HEK293T (cell line): ENCODE results near the gene CNOT9.
"Not testable (repeated sequence)": the region's sequence is repeated elsewhere in the genome, so short reads cannot be mapped to it uniquely, and the experiment has no call there.

ENCODE experiments used
- CTCF ChIA-PET: fragments of 350-600 bp; formaldehyde crosslinking; extraction: SDS; loops from one replicate; lab custom pipeline; 2021; ENCODE audit warnings: antibody characterized with exemption, inconsistent platforms; lab: Yijun Ruan, JAX
- POLR2A ChIA-PET: fragments of 350-600 bp; formaldehyde crosslinking; extraction: SDS; loops from one replicate; lab custom pipeline; 2020; ENCODE audit warnings: antibody characterized with exemption, inconsistent platforms; lab: Yijun Ruan, JAX
- DNase-seq: peaks from one replicate; pipeline ENCODE4 v3.0.0; 2012; ENCODE audit warnings: mixed read lengths; ENCODE audit errors: extremely low spot score
- ARNT ChIP-seq: fragments of 450-650 bp; IDR thresholded peaks from 2 replicates; pipeline ENCODE4 v1.6.1; 2017; ENCODE audit warnings: mild to moderate bottlenecking
- BHLHE40 ChIP-seq: fragments of 450-650 bp; IDR thresholded peaks from 2 replicates; pipeline ENCODE4 v1.6.1; 2016; ENCODE audit warnings: mild to moderate bottlenecking, moderate library complexity, borderline replicate concordance
- CTBP1 ChIP-seq: fragments of 450-650 bp; IDR thresholded peaks from 2 replicates; pipeline ENCODE4 v1.6.1; 2016; ENCODE audit warnings: borderline replicate concordance
- ELF4 ChIP-seq: fragments of 450-650 bp; IDR thresholded peaks from 2 replicates; pipeline ENCODE4 v1.6.1; 2017; ENCODE audit warnings: antibody characterized with exemption
- FOXA1 ChIP-seq: fragments of 450-650 bp; IDR thresholded peaks from 2 replicates; pipeline ENCODE4 v1.6.1; 2016; ENCODE audit warnings: mild to moderate bottlenecking
- FOXK2 ChIP-seq: fragments of 450-650 bp; IDR thresholded peaks from 2 replicates; pipeline ENCODE4 v1.6.1; 2016; ENCODE audit warnings: mild to moderate bottlenecking
- FOXM1 ChIP-seq: fragments of 450-650 bp; IDR thresholded peaks from 2 replicates; pipeline ENCODE4 v1.6.1; 2017; ENCODE audit warnings: mild to moderate bottlenecking, borderline replicate concordance
- HDGF ChIP-seq: fragments of 450-650 bp; IDR thresholded peaks from 2 replicates; pipeline ENCODE4 v1.6.1; 2017; ENCODE audit warnings: antibody characterized with exemption, borderline replicate concordance
- L3MBTL2 ChIP-seq: fragments of 450-650 bp; conservative IDR thresholded peaks from 2 replicates; pipeline ENCODE4 v1.6.1; 2016; ENCODE audit warnings: mild to moderate bottlenecking
- LEF1 ChIP-seq: fragments of 450-650 bp; IDR thresholded peaks from 2 replicates; pipeline ENCODE4 v1.6.1; 2017; ENCODE audit warnings: mild to moderate bottlenecking, borderline replicate concordance
- NFRKB ChIP-seq: fragments of 450-650 bp; IDR thresholded peaks from 2 replicates; pipeline ENCODE4 v1.6.1; 2016; ENCODE audit warnings: mild to moderate bottlenecking, moderate library complexity
- PKNOX1 ChIP-seq: fragments of 450-650 bp; IDR thresholded peaks from 2 replicates; pipeline ENCODE4 v1.6.1; 2016
- SP1 ChIP-seq: fragments of 450-650 bp; IDR thresholded peaks from 2 replicates; pipeline ENCODE4 v1.6.1; 2017
- SUZ12 ChIP-seq: fragments of 450-650 bp; IDR thresholded peaks from 2 replicates; pipeline ENCODE4 v1.6.1; 2016; ENCODE audit warnings: mild to moderate bottlenecking
- TARDBP ChIP-seq: fragments of 450-650 bp; IDR thresholded peaks from 2 replicates; pipeline ENCODE4 v1.6.1; 2016
- ZNF384 ChIP-seq: fragments of 450-650 bp; IDR thresholded peaks from 2 replicates; pipeline ENCODE4 v1.6.1; 2016

The CNOT9 gene

DNA sequence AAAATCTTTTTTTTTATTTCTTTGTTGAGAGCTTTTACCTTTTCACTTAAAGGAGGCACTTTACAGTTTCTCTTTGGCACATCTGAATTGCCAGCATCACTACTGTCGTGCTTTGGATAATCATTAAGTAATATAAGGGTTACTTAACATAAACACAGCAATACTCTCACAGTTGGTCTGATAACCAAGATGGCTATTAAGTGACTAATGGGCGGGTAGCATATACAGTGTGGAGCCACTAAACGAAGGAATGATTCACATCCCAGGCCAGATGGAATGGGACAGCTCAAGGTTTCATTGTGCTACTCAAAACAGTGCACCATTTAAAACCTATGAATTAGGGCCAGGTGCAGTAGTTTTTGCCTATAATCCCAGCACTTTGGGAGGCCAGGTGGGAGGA is 28.6 kb upstream of the CNOT9 start:
- DNase-seq: no peak
- TF ChIP-seq ELF4: no peak
- TF ChIP-seq LEF1: no peak
- CTCF ChIA-PET: no interaction called here
- POLR2A ChIA-PET: no interaction called here

GRCh38 chr2:218546012-218546411 is 22.6 kb upstream of the CNOT9 start:
- TF ChIP-seq TARDBP (no peak), ZNF384 (no peak), HDGF (no peak), LEF1 (no peak), FOXM1 (no peak), FOXK2 (no peak), PKNOX1 (no peak), NFRKB (no peak), ELF4 (no peak), SUZ12 (no peak), CTBP1 (no peak)
- POLR2A ChIA-PET: no interaction called here
- DNase-seq: no peak
- CTCF ChIA-PET: no interaction called here

DNA sequence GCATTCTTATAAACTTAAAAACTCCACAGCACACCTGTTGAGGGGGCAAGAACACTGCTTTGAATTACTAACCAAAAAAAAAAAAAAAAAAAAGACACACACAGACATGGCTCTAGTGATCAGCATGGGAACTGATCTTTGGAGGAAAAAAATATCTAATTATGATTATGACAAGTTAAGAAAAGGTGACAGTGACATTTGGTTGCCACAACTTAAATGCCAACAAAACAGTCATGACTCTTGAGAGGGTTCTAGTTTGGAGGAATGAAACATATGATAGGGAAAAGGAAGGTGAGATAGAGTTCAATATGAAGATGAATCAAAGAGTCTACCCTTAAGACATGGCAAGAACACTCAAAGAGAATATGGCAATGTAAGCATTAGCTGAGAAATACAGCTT is 21.1 kb upstream of the CNOT9 start:
- ChIA-PET POLR2A (no interaction called here), CTCF (no interaction called here)
- no peak for TF ChIP-seq TARDBP
- TF ChIP-seq FOXK2: no peak
- no peak for DNase-seq

- no peak for DNase-seq
- ChIA-PET POLR2A (no interaction called here), CTCF (no interaction called here)
- no peak for TF ChIP-seq TARDBP
- no peak for TF ChIP-seq ARNT
- no peak for TF ChIP-seq L3MBTL2
- no peak for TF ChIP-seq FOXK2
- TF ChIP-seq BHLHE40: no peak
- TF ChIP-seq SP1: no peak
- no peak for TF ChIP-seq CTBP1
- no peak for TF ChIP-seq ELF4
- no peak for TF ChIP-seq FOXM1
- no peak for TF ChIP-seq SUZ12
These were observed 20.7 kb upstream of the CNOT9 start for GRCh38 chr2:218547978-218548377.

DNA sequence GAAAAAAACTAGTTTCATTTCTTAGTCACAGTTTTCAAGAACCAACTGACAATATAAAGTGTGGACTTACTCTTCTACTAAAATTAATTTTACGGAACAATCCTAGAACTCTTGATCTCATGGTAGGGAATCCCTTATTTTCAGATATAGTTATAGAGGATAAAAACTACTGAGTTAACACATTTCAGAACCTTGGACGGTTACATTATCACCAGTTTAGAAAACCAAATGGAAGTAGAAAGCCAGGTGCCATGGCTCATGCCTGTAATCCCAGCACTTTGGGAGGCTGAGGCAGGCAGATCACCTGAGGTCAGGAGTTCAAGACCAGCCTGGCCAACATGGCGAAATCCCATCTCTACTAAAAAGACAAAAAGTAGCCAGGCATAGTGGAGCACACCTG is 14.4 kb upstream of the CNOT9 start:
- DNase-seq, CTCF ChIA-PET, POLR2A ChIA-PET: not testable (repeated sequence)

DNA sequence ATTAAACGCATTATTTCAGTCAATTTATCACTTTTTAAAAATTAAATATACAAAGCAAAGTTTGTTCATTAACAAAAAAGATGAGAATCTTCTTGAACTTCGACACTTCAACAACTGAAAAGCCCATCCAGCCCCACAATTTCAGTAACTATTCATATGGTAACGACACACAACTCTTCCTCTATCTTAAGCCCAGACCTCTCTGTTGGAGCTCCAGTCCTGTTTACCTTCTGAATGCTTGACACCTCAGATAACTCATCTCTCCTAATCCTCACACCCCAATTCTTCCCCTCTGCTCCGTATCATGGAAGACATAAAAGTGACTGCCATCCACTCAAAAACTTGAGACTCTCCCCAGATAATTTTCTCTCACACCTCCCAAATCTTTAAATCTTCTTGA is 13.1 kb upstream of the CNOT9 start:
- ChIA-PET CTCF (no interaction called here), POLR2A (interaction anchor here (0.8 kb wide), 1 partner anchor 13 kb away, joined by 3 read pairs; the partner anchor contains the start of gene USP37)
- TF ChIP-seq SUZ12 (no peak), TARDBP (no peak), FOXK2 (no peak), NFRKB (no peak), FOXM1 (no peak), BHLHE40 (no peak), LEF1 (no peak), FOXA1 (no peak)
- no peak for DNase-seq

GRCh38 chr2:218557941-218558340 is 10.7 kb upstream of the CNOT9 start:
- no peak for DNase-seq
- TF ChIP-seq FOXM1: no peak
- TF ChIP-seq CTBP1: no peak
- TF ChIP-seq FOXK2: no peak
- no peak for TF ChIP-seq L3MBTL2
- TF ChIP-seq NFRKB: no peak
- TF ChIP-seq ZNF384: no peak
- TF ChIP-seq PKNOX1: no peak
- TF ChIP-seq HDGF: no peak
- no peak for TF ChIP-seq ELF4
- no peak for TF ChIP-seq TARDBP
- no peak for TF ChIP-seq ARNT
- TF ChIP-seq FOXA1: no peak
- no peak for TF ChIP-seq BHLHE40
- TF ChIP-seq LEF1: no peak
- TF ChIP-seq SUZ12: no peak
- ChIA-PET POLR2A (no interaction called here), CTCF (no interaction called here)

DNA sequence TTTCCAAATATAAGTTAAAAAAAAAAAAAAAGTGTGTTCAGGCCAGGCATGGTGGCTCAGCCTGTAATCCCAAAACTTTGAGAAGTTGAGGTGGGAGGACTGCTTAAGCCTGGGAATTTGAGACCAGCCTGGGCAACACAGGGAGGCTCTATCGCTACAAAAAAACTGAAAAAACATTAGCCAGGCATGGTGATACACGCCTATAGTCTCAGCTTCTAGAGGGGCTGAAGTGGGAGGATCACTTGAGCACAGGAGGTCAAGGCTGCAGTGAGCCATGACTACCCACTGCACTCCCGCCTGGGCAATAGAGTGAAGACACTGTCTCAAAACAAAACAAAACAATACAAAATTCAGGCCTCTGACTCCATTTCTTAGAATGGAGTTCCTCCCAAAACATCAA is 9.7 kb upstream of the CNOT9 start:
- ChIA-PET CTCF (no interaction called here), POLR2A (no interaction called here)
- no peak for DNase-seq
- TF ChIP-seq SUZ12 (no peak), ELF4 (no peak), HDGF (no peak), LEF1 (no peak), CTBP1 (no peak), ARNT (no peak), BHLHE40 (no peak), NFRKB (no peak), SP1 (no peak), ZNF384 (no peak), PKNOX1 (no peak), FOXA1 (no peak), L3MBTL2 (no peak)
